ENCODE data around the gene CASK.

GRCh38 chrX:41779941-41780340, 143.4 kb downstream of the CASK start:
- TF ChIP-seq EP300 (IDR thresholded peaks at IDR 0.05) (no peak), POLR2A (IDR thresholded peaks at IDR 0.05; ENCODE audit: low read depth) (no peak), POLR2AphosphoS5 (IDR thresholded peaks at IDR 0.05) (no peak)
- TF ChIP-seq, protein P1, sequence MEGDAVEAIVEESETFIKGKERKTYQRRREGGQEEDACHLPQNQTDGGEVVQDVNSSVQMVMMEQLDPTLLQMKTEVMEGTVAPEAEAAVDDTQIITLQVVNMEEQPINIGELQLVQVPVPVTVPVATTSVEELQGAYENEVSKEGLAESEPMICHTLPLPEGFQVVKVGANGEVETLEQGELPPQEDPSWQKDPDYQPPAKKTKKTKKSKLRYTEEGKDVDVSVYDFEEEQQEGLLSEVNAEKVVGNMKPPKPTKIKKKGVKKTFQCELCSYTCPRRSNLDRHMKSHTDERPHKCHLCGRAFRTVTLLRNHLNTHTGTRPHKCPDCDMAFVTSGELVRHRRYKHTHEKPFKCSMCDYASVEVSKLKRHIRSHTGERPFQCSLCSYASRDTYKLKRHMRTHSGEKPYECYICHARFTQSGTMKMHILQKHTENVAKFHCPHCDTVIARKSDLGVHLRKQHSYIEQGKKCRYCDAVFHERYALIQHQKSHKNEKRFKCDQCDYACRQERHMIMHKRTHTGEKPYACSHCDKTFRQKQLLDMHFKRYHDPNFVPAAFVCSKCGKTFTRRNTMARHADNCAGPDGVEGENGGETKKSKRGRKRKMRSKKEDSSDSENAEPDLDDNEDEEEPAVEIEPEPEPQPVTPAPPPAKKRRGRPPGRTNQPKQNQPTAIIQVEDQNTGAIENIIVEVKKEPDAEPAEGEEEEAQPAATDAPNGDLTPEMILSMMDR (IDR thresholded peaks at IDR 0.05), result no peak
